OCI-LY7 (cell line): ENCODE measurements around the gene VOPP1. TPM values are rescaled to one million over a fixed set of nuclear protein-coding genes. Genes with fewer than 3 reads are reported as not detected.

Experiments used
- BruUV-seq: library from RNA; stranded (reverse); fragments of 400-500 nt; replicated peaks from 2 replicates; lab custom pipeline; 2021; lab: Mats Ljungman, UMichigan
- CTCF ChIA-PET: fragments of 300-600 bp; sonication (Branson Sonifier 250); formaldehyde crosslinking; loops from one replicate; lab custom pipeline; 2022; ENCODE audit warnings: antibody characterized with exemption; ENCODE audit not compliant: unreplicated experiment; lab: Charles Lee
- POLR2A ChIA-PET: fragments of 300-600 bp; sonication (Branson Sonifier 250); formaldehyde crosslinking; loops from one replicate; lab custom pipeline; 2022; ENCODE audit warnings: antibody characterized with exemption; lab: Charles Lee
- DNase-seq: peaks from one replicate; pipeline ENCODE4 v3.0.0-alpha.2; 2015; ENCODE audit warnings: low spot score
- H2AFZ ChIP-seq: fragments of 200-600 bp; sonication (generic), shearing (Covaris generic); 2 replicates; pipeline ENCODE4 v1.6.1; 2014; ENCODE audit warnings: mild to moderate bottlenecking, antibody characterized with exemption, low read length, moderate library complexity
- H3K27ac ChIP-seq: fragments of 200-600 bp; sonication (generic); 2 replicates; pipeline ENCODE4 v1.5.1; 2014; ENCODE audit warnings: mixed run types, low read depth, mild to moderate bottlenecking, moderate library complexity, low read length, inconsistent platforms; ENCODE audit not compliant: poor library complexity, severe bottlenecking
- H3K36me3 ChIP-seq: fragments of 200-600 bp; sonication (generic); 2 replicates; pipeline ENCODE4 v1.6.1; 2014; ENCODE audit warnings: mild to moderate bottlenecking, antibody characterized with exemption, low read length, moderate library complexity, mixed read lengths; ENCODE audit not compliant: insufficient read depth
- H3K4me1 ChIP-seq: fragments of 200-600 bp; sonication (generic); 2 replicates; pipeline ENCODE4 v1.5.1; 2014; ENCODE audit warnings: mild to moderate bottlenecking, low read length; ENCODE audit not compliant: insufficient read depth, poor library complexity, severe bottlenecking
- H3K4me2 ChIP-seq: fragments of 200-600 bp; sonication (generic); 2 replicates; pipeline ENCODE4 v1.6.1; 2014; ENCODE audit warnings: mild to moderate bottlenecking, low read length
- H3K4me3 ChIP-seq: fragments of 200-600 bp; sonication (generic); 2 replicates; pipeline ENCODE4 v1.5.1; 2014; ENCODE audit warnings: mild to moderate bottlenecking, low read depth, low read length; ENCODE audit not compliant: poor library complexity, severe bottlenecking
- H3K79me2 ChIP-seq: fragments of 200-600 bp; sonication (generic); 2 replicates; pipeline ENCODE4 v1.6.1; 2016; ENCODE audit warnings: low read depth, mild to moderate bottlenecking, low read length, moderate library complexity, mixed read lengths; ENCODE audit not compliant: insufficient read depth
- H3K9me2 ChIP-seq: fragments of 200-600 bp; sonication (generic); 2 replicates; pipeline ENCODE4 v1.6.1; 2016; ENCODE audit warnings: mild to moderate bottlenecking, low read length, mixed read lengths; ENCODE audit not compliant: insufficient read depth
- H3K9me3 ChIP-seq: fragments of 200-600 bp; sonication (generic); 2 replicates; pipeline ENCODE4 v1.6.1; 2014; ENCODE audit warnings: mild to moderate bottlenecking, mixed run types, low read length, mixed read lengths
- H4K20me1 ChIP-seq: fragments of 200-600 bp; sonication (generic); 2 replicates; pipeline ENCODE4 v1.6.1; 2014; ENCODE audit warnings: mild to moderate bottlenecking, antibody characterized with exemption, low read length, moderate library complexity, mixed read lengths; ENCODE audit not compliant: insufficient read depth
- CTCF ChIP-seq: fragments of 200-600 bp; sonication (generic); conservative IDR thresholded peaks from 2 replicates; pipeline ENCODE4 v1.5.1; 2014; ENCODE audit warnings: mild to moderate bottlenecking, antibody characterized with exemption, low read length, moderate library complexity, mixed read lengths
- EZH2phosphoT487 ChIP-seq: fragments of 200-600 bp; sonication (generic); IDR thresholded peaks from 2 replicates; pipeline ENCODE4 v1.6.1; 2018; ENCODE audit warnings: low read depth, borderline replicate concordance, mild to moderate bottlenecking, mixed run types, antibody characterized with exemption, low read length, moderate library complexity, mixed read lengths
- intact Hi-C: fragments of 100-400 bp; cut with micrococcal nuclease; formaldehyde crosslinking; loops from one replicate; pipeline ENCODE4 v1.10.0; 2022; ENCODE audit not compliant: unreplicated experiment
- total RNA-seq, 2 experiments: library from RNA; depleted of rRNA in 1 of 2; stranded (reverse); fragments of >200 nt in 1 of 2; shearing (Covaris generic) in 1 of 2; gene quantifications; 2 replicates each; pipeline ENCODE4 v1.2.3, GENCODE V29; 2014 to 2022

Gene VOPP1
- total RNA-seq, 2 experiments from 2014 or later = 68.8 to 72.1 TPM

DNA sequence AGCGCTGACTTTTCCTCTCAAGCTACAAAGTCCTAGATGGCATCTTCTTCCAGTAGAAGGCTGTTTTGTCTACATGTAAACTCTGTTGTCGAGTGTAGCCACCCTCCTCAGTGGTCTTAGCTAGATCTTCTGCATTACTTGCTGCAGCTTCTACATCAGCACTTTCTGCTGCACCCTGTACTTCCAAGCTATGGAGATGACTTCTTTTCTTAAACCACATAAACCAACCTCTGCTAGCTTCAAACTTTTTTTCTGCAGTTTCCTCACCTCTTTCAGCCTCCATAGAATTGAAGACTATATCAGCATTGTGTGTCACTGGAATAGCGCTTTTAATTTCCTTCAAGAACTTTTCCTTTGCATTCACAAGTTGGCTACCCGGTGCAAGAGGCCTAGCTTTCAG is 119.3 kb downstream of the VOPP1 start:
- TF ChIP-seq CTCF = no peak
- TF ChIP-seq EZH2phosphoT487 = no peak
- no TSS peak for BruUV-seq
- Histone ChIP-seq H3K36me3 (no peaks in the 10 kb centered on the region), H3K4me1 (no peaks in the 10 kb centered on the region), H3K9me2 (no peaks in the 10 kb centered on the region), H3K27ac (no peak overlapping the region), H2AFZ (no peak overlapping the region), H3K79me2 (no peaks in the 10 kb centered on the region), H3K4me2 (no peak overlapping the region), H3K4me3 (no peak overlapping the region), H3K9me3 (no peaks in the 10 kb centered on the region; the same call in 1 of the 2 replicates), H4K20me1 (no peaks in the 10 kb centered on the region)
- ChIA-PET POLR2A (interaction anchor here (0.5 to 2.3 kb wide), 5 partner anchors 16 to 855 kb away, joined by 3 to 10 read pairs (median 3); no protein-coding TSS in a partner anchor), CTCF (no interaction called here)
- intact Hi-C loops = no loop called here
- no peak for DNase-seq

GRCh38 chr7:55449992-55450535 is 122.2 kb downstream of the VOPP1 start:
- ChIA-PET POLR2A (no interaction called here), CTCF (interaction anchor here (0.7 kb wide), 1 partner anchor 51 kb away, joined by 4 read pairs; no protein-coding TSS in a partner anchor)
- intact Hi-C loops = no loop called here

More at GRCh38 chr7:55449992-55450535, 122.2 kb downstream of the VOPP1 start:
- Histone ChIP-seq H2AFZ (no peak overlapping the region), H3K4me1 (no peaks in the 10 kb centered on the region), H3K4me3 (no peak overlapping the region), H3K36me3 (no peaks in the 10 kb centered on the region), H3K9me3 (no peaks in the 10 kb centered on the region), H3K9me2 (no peaks in the 10 kb centered on the region), H3K79me2 (no peaks in the 10 kb centered on the region), H4K20me1 (no peaks in the 10 kb centered on the region), H3K4me2 (no peak overlapping the region), H3K27ac (no peak overlapping the region)
- DNase-seq = no peak
- TF ChIP-seq EZH2phosphoT487 = no peak
- no peak for TF ChIP-seq CTCF
- no TSS peak for BruUV-seq
